GM12801 (cell line): ENCODE results near the gene NAA10.

Experiments used
- TF ChIP-seq, protein P1 (sequence below): IDR thresholded peaks from one replicate; pipeline ENCODE4 v1.5.1; 2011; ENCODE audit warnings: control low read depth; ENCODE audit not compliant: insufficient read length; ENCODE audit errors: extremely low read depth

Gene NAA10

DNA sequence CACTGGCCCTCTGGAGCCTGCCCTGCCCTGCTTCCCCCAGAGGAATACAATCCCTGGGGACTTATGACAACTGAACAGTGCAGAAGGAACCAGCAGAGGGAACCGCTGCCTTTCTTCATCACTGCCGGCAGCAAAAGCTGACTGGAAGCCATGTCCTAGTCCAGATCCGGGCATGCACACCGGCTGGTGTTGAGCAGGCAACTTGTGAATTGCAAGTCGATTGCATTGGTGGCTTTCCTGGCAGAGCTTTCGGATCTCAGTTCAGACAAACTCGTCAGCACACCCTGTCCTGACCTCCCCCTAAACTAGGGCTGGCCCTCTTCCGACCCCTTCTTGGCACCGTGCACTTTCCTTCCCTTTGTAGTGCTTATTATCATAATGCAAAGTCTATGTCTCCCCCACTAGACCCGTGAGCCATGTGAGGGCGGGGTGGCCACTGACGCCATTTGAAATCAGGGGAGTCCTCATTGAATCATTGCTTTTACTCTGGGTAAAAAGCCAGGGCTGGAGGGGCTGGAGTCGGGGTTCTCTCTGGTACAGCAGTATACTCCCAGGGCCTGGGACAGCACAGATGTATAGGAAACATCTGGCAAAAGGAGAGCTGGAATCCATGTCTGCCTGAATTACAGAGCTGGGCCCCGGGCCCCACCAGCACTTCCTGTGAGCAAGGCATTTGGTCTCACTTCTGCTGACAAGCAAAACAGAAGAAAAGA lies 10.5 kb downstream of the NAA10 start:
- TF ChIP-seq, protein P1, sequence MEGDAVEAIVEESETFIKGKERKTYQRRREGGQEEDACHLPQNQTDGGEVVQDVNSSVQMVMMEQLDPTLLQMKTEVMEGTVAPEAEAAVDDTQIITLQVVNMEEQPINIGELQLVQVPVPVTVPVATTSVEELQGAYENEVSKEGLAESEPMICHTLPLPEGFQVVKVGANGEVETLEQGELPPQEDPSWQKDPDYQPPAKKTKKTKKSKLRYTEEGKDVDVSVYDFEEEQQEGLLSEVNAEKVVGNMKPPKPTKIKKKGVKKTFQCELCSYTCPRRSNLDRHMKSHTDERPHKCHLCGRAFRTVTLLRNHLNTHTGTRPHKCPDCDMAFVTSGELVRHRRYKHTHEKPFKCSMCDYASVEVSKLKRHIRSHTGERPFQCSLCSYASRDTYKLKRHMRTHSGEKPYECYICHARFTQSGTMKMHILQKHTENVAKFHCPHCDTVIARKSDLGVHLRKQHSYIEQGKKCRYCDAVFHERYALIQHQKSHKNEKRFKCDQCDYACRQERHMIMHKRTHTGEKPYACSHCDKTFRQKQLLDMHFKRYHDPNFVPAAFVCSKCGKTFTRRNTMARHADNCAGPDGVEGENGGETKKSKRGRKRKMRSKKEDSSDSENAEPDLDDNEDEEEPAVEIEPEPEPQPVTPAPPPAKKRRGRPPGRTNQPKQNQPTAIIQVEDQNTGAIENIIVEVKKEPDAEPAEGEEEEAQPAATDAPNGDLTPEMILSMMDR: no peak

DNA sequence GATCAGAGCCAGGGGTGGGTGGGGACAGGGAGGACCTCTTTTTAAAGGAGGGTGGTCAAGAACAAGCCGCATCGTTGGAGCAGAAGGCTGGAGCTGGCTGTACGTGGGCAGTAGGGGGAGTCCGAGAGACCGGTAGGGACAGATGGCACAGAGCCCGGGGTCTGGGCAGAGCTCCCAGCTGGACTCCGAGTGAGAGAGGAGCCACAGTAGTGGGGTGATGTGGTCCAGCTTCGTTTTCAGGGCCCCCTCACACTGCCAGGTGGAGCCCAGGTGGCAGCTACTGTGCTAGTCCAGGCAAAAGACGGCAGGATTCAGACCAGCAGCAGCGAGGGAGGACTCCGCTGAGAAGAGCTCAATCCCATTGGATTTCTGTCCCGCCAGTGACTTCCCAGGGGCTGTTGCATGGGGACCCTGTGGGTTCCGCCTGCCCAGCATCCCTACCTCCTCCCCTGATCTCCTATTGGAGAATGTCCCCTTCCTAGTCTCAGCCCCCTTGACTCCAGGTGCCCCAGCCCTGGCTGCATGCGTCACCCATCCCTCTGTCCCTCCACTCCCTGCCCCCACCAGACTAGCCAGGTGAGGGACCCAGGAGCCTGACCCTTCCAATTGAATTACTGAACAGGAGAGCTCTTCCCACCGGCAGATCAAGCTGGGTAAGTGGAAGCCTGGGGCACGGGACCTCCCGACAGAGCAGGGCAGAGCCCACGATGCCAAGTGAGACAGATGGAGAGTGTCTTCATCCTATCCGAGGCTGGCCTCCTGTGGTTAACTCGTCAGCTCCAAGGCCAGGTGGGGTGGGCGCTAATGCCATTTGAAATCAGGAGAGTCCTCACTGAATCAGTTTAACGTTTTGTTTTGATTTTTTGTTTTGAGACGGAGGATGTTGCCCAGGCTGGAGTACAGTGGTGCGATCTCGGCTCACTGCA lies 11.6 kb downstream of the NAA10 start:
- TF ChIP-seq, protein P1: no peak

DNA sequence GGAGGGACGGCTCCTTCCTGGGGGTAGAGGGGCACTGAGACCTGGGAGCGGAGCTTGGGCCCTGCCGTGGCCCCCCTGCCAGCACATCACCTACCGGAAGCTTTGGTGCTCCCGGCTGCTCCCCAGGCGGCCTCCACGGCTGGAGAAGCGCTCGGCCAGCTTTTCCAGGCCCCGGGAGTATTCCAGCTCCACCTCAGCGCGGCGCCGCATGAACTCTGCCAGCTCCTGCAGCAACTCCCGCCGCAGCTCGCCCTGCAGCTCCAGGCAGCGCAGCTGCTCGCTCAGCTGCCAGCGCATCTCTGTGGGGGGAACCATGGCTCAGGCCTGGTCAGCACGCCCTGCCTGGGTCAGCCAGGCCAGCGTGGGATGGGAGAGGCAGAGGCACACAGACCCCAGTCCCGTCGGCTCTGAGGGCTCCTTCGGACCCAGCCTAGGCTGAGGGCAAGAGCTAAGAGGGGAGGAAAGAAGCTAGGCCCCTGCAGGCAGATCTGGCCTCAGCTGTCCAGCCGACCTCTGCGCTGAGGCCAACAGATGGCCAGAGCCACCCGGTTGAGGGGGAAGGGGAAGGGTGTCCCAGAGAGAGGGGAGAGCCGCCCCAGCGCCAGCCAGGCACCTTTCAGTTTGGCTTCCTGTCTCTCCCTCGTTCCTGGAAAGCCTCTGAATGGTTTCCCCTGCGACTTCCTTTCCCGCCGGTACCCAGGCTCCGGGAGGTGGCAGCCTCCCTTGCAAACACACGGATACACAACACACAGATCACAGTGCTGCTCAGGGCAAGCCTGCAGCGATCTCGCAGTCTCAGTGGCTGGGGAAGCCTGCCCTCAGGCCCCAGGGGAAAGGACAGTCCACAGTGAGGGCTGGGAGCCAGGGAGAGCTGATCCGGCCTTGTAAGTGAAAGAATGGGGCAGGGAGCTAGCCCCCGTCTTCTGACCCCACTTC lies 13.1 kb downstream of the NAA10 start:
- TF ChIP-seq, protein P1: no peak

DNA sequence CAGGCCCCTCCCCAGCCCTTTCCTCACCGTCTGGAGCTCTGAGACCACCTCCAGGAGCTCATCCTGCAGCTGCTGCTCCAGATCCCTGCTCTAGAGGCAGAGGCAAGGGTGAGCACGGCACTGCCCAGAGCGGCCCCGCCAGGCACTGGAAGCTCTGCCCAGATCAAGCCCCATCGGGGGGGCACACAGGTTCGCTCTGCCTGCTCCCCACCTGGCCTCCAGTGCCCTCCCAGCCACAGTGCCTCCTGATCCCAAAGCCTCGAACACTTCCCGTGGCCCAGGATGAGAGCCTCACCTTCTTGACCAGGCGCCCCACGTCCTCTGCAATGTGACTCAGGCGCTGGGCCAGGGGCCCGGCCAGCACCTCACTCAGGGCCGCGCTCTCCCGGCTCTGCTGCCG lies 13.8 kb downstream of the NAA10 start:
- TF ChIP-seq, protein P1: no peak

DNA sequence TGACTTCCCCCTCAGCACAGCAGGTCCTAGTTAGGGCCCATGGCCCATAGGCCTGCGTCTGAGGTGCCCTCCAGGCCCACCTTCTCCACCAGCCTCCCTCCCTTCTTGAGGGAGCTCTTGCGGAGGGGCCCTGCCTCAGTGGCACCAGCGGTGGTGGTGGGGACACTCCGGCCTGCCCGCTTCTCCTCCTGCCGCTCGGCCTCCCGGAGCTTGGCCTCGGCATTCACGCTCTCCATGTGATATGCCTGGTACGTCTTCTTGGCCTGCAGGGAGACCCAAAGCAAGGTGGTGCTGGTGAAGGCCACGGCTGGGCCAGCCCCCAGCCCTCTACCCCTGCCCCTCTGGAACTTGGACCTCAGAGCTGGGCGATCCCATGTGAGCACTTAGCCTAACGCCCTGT lies 14.3 kb downstream of the NAA10 start:
- TF ChIP-seq, protein P1: no peak

DNA sequence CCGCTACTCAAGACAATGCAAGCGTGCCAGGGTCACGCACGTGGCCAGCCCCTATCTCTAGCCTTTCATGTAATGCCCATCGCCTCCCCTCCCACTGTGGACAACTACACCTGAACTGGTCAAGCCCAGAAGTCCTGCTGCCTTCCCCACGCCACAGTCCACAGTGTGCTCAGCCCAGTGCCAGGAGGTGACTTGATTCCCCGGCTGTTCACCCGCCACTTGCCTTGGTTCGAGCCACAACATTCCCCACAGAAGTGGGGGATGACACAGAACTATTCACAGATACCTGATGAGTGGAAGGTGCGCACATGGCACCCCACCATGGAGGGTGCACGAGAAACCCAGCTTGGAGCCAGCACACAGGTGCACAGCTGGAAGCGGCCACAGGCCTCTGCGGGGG lies 15.6 kb downstream of the NAA10 start:
- TF ChIP-seq, protein P1: no peak
